HEK293 (cell line): ENCODE measurements around the gene TNKS1BP1.

Experiments
- GLIS1 ChIP-seq: fragments of 450-650 bp; formaldehyde crosslinking; IDR thresholded peaks from 2 replicates; pipeline ENCODE4 v1.5.1; 2016; ENCODE audit warnings: missing biosample characterization, missing genetic modification characterization
- GLIS2 ChIP-seq: fragments of 450-650 bp; formaldehyde crosslinking; IDR thresholded peaks from 2 replicates; pipeline ENCODE4 v1.5.1; 2016; ENCODE audit warnings: missing biosample characterization, missing genetic modification characterization
- SALL2 ChIP-seq: fragments of 450-650 bp; formaldehyde crosslinking; IDR thresholded peaks from 2 replicates; pipeline ENCODE4 v1.5.0; 2017; ENCODE audit warnings: missing biosample characterization, mild to moderate bottlenecking, missing genetic modification characterization, borderline replicate concordance
- TRIM28 ChIP-seq: IDR thresholded peaks from 2 replicates; pipeline ENCODE4 v1.6.1; 2011; ENCODE audit warnings: low read length, control low read depth, borderline replicate concordance
- ZBTB20 ChIP-seq: fragments of 450-650 bp; formaldehyde crosslinking; IDR thresholded peaks from 2 replicates; pipeline ENCODE4 v1.5.1; 2016; ENCODE audit warnings: missing biosample characterization, missing genetic modification characterization
- ZBTB7A ChIP-seq: fragments of 450-650 bp; formaldehyde crosslinking; IDR thresholded peaks from 2 replicates; pipeline ENCODE4 v1.5.1; 2016; ENCODE audit warnings: low read depth, missing biosample characterization, missing genetic modification characterization
- ZFP37 ChIP-seq: fragments of 450-650 bp; formaldehyde crosslinking; IDR thresholded peaks from 2 replicates; pipeline ENCODE4 v1.5.1; 2016; ENCODE audit warnings: missing biosample characterization, missing genetic modification characterization
- ZNF10 ChIP-seq: fragments of 450-650 bp; formaldehyde crosslinking; IDR thresholded peaks from 2 replicates; pipeline ENCODE4 v1.5.1; 2017; ENCODE audit warnings: missing biosample characterization, missing genetic modification characterization
- ZNF2 ChIP-seq: fragments of 450-650 bp; formaldehyde crosslinking; IDR thresholded peaks from 2 replicates; pipeline ENCODE4 v1.5.1; 2016; ENCODE audit warnings: missing biosample characterization, missing genetic modification characterization
- ZNF202 ChIP-seq: fragments of 450-650 bp; formaldehyde crosslinking; IDR thresholded peaks from 2 replicates; pipeline ENCODE4 v1.5.1; 2016; ENCODE audit warnings: missing biosample characterization, missing genetic modification characterization, borderline replicate concordance
- ZNF239 ChIP-seq: fragments of 450-650 bp; formaldehyde crosslinking; IDR thresholded peaks from 2 replicates; pipeline ENCODE4 v1.5.1; 2016; ENCODE audit warnings: missing biosample characterization, missing genetic modification characterization
- ZNF266 ChIP-seq: fragments of 450-650 bp; formaldehyde crosslinking; IDR thresholded peaks from 2 replicates; pipeline ENCODE4 v1.5.1; 2016; ENCODE audit warnings: missing biosample characterization, missing genetic modification characterization, low read depth
- ZNF292 ChIP-seq: fragments of 450-650 bp; formaldehyde crosslinking; IDR thresholded peaks from 2 replicates; pipeline ENCODE4 v1.5.1; 2016; ENCODE audit warnings: low read depth, missing biosample characterization, missing genetic modification characterization, borderline replicate concordance
- ZNF324 ChIP-seq: fragments of 450-650 bp; formaldehyde crosslinking; IDR thresholded peaks from 2 replicates; pipeline ENCODE4 v1.5.1; 2016; ENCODE audit warnings: missing biosample characterization, missing genetic modification characterization
- ZNF426 ChIP-seq: fragments of 450-650 bp; formaldehyde crosslinking; IDR thresholded peaks from 2 replicates; pipeline ENCODE4 v1.5.1; 2017; ENCODE audit warnings: missing biosample characterization, missing genetic modification characterization, mild to moderate bottlenecking, inconsistent platforms, moderate library complexity
- ZNF544 ChIP-seq: fragments of 450-650 bp; formaldehyde crosslinking; IDR thresholded peaks from 2 replicates; pipeline ENCODE4 v1.5.0; 2017; ENCODE audit warnings: missing biosample characterization, missing genetic modification characterization
- ZNF600 ChIP-seq: fragments of 450-650 bp; formaldehyde crosslinking; IDR thresholded peaks from 2 replicates; pipeline ENCODE4 v1.5.1; 2016; ENCODE audit warnings: missing biosample characterization, missing genetic modification characterization
- ZNF660 ChIP-seq: fragments of 450-650 bp; IDR thresholded peaks from 2 replicates; pipeline ENCODE4 v1.5.1; 2018; ENCODE audit warnings: missing biosample characterization, mild to moderate bottlenecking, missing genetic modification characterization
- ZNF664 ChIP-seq: fragments of 450-650 bp; formaldehyde crosslinking; IDR thresholded peaks from 2 replicates; pipeline ENCODE4 v1.5.1; 2016; ENCODE audit warnings: missing biosample characterization, missing genetic modification characterization
- ZNF776 ChIP-seq: fragments of 450-650 bp; formaldehyde crosslinking; IDR thresholded peaks from 2 replicates; pipeline ENCODE4 v1.5.0; 2017; ENCODE audit warnings: missing biosample characterization, missing genetic modification characterization, borderline replicate concordance
- ZNF792 ChIP-seq: fragments of 450-650 bp; formaldehyde crosslinking; IDR thresholded peaks from 2 replicates; pipeline ENCODE4 v1.5.1; 2016; ENCODE audit warnings: missing biosample characterization, missing genetic modification characterization
- ZNF843 ChIP-seq: fragments of 450-650 bp; formaldehyde crosslinking; IDR thresholded peaks from 2 replicates; pipeline ENCODE4 v1.5.1; 2016; ENCODE audit warnings: missing biosample characterization, missing genetic modification characterization
- ZSCAN16 ChIP-seq: fragments of 450-650 bp; formaldehyde crosslinking; IDR thresholded peaks from 2 replicates; pipeline ENCODE4 v1.5.1; 2016; ENCODE audit warnings: missing biosample characterization, missing genetic modification characterization
- ZSCAN23 ChIP-seq: fragments of 450-650 bp; formaldehyde crosslinking; IDR thresholded peaks from 2 replicates; pipeline ENCODE4 v1.5.1; 2016; ENCODE audit warnings: missing biosample characterization, missing genetic modification characterization
- ZSCAN30 ChIP-seq: fragments of 450-650 bp; IDR thresholded peaks from 2 replicates; pipeline ENCODE4 v1.5.1; 2018; ENCODE audit warnings: missing biosample characterization, mild to moderate bottlenecking, missing genetic modification characterization, moderate library complexity
- ZXDB ChIP-seq: fragments of 450-650 bp; formaldehyde crosslinking; IDR thresholded peaks from 2 replicates; pipeline ENCODE4 v1.5.1; 2016; ENCODE audit warnings: missing biosample characterization, missing genetic modification characterization
- TF ChIP-seq, protein P1 (sequence below): fragments of 450-650 bp; formaldehyde crosslinking; IDR thresholded peaks from 2 replicates; pipeline ENCODE4 v1.5.1; 2017; ENCODE audit warnings: missing biosample characterization, missing genetic modification characterization
- TF ChIP-seq, protein P2 (sequence below): fragments of 450-650 bp; IDR thresholded peaks from 2 replicates; pipeline ENCODE4 v1.5.1; 2018; ENCODE audit warnings: missing biosample characterization, mild to moderate bottlenecking, missing genetic modification characterization
- TF ChIP-seq, protein P3 (sequence below): fragments of 450-650 bp; formaldehyde crosslinking; IDR thresholded peaks from 2 replicates; pipeline ENCODE4 v1.5.1; 2016; ENCODE audit warnings: missing biosample characterization, missing genetic modification characterization
- TF ChIP-seq, protein P4 (sequence below): fragments of 450-650 bp; formaldehyde crosslinking; IDR thresholded peaks from 2 replicates; pipeline ENCODE4 v1.5.1; 2016; ENCODE audit warnings: missing biosample characterization, missing genetic modification characterization

The TNKS1BP1 gene

DNA sequence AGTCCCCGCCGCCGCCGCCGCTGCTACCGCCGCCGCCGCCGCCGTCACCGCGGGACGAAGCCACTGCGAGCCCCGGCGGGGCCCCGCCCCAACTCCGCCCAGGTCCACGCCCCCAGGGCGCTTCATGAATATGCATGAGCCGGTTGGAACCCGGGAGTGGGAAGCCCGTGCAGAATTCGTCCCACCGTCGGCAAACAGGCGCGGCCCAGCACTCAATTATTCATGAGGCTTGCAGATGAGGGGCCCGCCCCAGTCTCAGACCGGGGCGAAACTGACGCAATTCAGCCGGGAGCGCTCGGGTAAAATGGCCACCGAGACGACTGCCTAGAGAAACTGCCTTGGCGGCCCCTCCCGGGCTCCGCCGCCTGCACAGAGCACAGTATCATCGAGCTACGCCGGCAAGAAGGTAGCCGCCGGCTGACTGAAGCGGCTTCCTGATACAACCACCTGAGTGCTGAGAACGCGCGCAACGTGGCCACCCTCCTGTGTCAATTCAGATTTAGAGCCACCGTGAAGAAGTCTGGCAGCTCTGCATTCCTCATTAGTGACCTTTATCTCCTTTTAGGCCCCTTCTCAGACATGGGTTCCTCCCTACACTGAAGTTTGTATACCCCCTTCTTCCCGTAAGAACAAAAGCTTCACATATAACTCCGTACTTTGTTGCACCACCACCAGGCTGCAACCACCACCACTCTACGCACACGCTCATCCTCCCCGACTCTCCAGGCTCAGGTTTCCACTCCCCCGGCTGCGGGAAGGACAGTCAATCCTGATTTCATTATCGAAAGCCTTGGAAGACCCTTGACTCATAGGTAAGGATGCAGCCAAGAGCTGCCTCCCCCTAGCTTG is at the start of gene TNKS1BP1 (continued):
- TF ChIP-seq ZNF843 (tag by site-specific recombination) (no peak), ZNF266 (tag by site-specific recombination) (no peak), ZFP37 (peak; percentile 90), ZNF324 (tag by site-specific recombination) (no peak), ZSCAN30 (tag by site-specific recombination) (no peak), ZNF202 (tag by site-specific recombination) (no peak), ZNF2 (tag by site-specific recombination) (peak; percentile 71; the same call in 1 of the 2 replicates), ZSCAN23 (0 out of 2 replicates have a peak, but pooled peaks have one; percentile 22), ZNF239 (tag by site-specific recombination) (no peak), ZBTB20 (tag by site-specific recombination) (peak; percentile 76), ZNF10 (tag by site-specific recombination) (no peak), ZNF426 (tag by site-specific recombination) (no peak), ZSCAN16 (no peak), SALL2 (tag by site-specific recombination) (no peak), ZNF600 (tag by site-specific recombination) (peak; percentile 68), ZNF792 (tag by site-specific recombination) (no peak), ZBTB7A (tag by site-specific recombination) (no peak), ZNF776 (tag by site-specific recombination) (no peak), GLIS1 (peak; percentile 12; the same call in 1 of the 2 replicates), ZXDB (0 out of 2 replicates have a peak, but pooled peaks have one; percentile 44), ZNF292 (tag by site-specific recombination) (no peak), TRIM28 (no peak), ZNF544 (tag by site-specific recombination) (no peak), ZNF660 (tag by site-specific recombination) (0 out of 2 replicates have a peak, but pooled peaks have one; percentile 60), ZNF664 (tag by site-specific recombination) (no peak), GLIS2 (tag by site-specific recombination) (0 out of 2 replicates have a peak, but pooled peaks have one; percentile 19)
- TF ChIP-seq, protein P1, sequence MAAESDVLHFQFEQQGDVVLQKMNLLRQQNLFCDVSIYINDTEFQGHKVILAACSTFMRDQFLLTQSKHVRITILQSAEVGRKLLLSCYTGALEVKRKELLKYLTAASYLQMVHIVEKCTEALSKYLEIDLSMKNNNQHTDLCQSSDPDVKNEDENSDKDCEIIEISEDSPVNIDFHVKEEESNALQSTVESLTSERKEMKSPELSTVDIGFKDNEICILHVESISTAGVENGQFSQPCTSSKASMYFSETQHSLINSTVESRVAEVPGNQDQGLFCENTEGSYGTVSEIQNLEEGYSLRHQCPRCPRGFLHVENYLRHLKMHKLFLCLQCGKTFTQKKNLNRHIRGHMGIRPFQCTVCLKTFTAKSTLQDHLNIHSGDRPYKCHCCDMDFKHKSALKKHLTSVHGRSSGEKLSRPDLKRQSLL (tag by site-specific recombination): no peak
- TF ChIP-seq, protein P2, sequence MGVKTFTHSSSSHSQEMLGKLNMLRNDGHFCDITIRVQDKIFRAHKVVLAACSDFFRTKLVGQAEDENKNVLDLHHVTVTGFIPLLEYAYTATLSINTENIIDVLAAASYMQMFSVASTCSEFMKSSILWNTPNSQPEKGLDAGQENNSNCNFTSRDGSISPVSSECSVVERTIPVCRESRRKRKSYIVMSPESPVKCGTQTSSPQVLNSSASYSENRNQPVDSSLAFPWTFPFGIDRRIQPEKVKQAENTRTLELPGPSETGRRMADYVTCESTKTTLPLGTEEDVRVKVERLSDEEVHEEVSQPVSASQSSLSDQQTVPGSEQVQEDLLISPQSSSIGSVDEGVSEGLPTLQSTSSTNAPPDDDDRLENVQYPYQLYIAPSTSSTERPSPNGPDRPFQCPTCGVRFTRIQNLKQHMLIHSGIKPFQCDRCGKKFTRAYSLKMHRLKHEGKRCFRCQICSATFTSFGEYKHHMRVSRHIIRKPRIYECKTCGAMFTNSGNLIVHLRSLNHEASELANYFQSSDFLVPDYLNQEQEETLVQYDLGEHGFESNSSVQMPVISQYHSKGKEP (tag by site-specific recombination): no peak
- TF ChIP-seq, protein P3, sequence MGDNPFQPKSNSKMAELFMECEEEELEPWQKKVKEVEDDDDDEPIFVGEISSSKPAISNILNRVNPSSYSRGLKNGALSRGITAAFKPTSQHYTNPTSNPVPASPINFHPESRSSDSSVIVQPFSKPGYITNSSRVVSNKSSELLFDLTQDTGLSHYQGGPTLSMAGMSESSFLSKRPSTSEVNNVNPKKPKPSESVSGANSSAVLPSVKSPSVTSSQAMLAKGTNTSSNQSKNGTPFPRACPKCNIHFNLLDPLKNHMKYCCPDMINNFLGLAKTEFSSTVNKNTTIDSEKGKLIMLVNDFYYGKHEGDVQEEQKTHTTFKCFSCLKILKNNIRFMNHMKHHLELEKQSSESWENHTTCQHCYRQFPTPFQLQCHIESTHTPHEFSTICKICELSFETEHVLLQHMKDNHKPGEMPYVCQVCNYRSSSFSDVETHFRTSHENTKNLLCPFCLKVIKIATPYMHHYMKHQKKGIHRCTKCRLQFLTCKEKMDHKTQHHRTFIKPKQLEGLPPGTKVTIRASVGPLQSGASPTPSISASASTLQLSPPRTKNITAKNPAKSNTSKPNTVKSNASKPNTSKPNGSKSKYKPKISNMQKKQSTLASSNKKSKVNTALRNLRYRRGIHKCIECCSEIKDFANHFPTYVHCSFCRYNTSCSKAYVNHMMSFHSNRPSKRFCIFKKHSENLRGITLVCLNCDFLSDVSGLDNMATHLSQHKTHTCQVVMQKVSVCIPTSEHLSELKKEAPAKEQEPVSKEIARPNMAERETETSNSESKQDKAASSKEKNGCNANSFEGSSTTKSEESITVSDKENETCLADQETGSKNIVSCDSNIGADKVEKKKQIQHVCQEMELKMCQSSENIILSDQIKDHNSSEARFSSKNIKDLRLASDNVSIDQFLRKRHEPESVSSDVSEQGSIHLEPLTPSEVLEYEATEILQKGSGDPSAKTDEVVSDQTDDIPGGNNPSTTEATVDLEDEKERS: no peak
- TF ChIP-seq, protein P4, sequence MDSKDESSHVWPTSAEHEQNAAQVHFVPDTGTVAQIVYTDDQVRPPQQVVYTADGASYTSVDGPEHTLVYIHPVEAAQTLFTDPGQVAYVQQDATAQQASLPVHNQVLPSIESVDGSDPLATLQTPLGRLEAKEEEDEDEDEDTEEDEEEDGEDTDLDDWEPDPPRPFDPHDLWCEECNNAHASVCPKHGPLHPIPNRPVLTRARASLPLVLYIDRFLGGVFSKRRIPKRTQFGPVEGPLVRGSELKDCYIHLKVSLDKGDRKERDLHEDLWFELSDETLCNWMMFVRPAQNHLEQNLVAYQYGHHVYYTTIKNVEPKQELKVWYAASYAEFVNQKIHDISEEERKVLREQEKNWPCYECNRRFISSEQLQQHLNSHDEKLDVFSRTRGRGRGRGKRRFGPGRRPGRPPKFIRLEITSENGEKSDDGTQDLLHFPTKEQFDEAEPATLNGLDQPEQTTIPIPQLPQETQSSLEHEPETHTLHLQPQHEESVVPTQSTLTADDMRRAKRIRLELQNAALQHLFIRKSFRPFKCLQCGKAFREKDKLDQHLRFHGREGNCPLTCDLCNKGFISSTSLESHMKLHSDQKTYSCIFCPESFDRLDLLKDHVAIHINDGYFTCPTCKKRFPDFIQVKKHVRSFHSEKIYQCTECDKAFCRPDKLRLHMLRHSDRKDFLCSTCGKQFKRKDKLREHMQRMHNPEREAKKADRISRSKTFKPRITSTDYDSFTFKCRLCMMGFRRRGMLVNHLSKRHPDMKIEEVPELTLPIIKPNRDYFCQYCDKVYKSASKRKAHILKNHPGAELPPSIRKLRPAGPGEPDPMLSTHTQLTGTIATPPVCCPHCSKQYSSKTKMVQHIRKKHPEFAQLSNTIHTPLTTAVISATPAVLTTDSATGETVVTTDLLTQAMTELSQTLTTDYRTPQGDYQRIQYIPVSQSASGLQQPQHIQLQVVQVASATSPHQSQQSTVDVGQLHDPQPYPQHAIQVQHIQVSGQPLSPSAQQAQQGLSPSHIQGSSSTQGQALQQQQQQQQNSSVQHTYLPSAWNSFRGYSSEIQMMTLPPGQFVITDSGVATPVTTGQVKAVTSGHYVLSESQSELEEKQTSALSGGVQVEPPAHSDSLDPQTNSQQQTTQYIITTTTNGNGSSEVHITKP: peak; percentile 32; the same call in 1 of the 2 replicates
